Osteocyte (in vitro differentiated cells): Measurements from ENCODE around the gene UBE2D4. TPM values are rescaled to one million over a fixed set of nuclear protein-coding genes. Genes with fewer than 3 reads are reported as not detected.
"Not testable (repeated sequence)": the region's sequence is repeated elsewhere in the genome, so short reads cannot be mapped to it uniquely, and the experiment has no call there.

Experiments used
- DNase-seq: peaks from one replicate; pipeline ENCODE4 v3.0.0; 2021; ENCODE audit warnings: mixed read lengths; ENCODE audit not compliant: unreplicated experiment; ENCODE audit errors: extremely low spot score
- H3K27ac Mint-ChIP-seq: one replicate; pipeline ENCODE4 v1.8.0; 2021; ENCODE audit warnings: mild to moderate bottlenecking, mixed read lengths; ENCODE audit not compliant: unreplicated experiment
- H3K27me3 Mint-ChIP-seq: one replicate; pipeline ENCODE4 v1.8.0; 2021; ENCODE audit warnings: mixed read lengths; ENCODE audit not compliant: unreplicated experiment
- H3K36me3 Mint-ChIP-seq: one replicate; pipeline ENCODE4 v1.8.0; 2021; ENCODE audit warnings: mixed read lengths; ENCODE audit not compliant: unreplicated experiment
- H3K4me1 Mint-ChIP-seq: one replicate; pipeline ENCODE4 v1.8.0; 2021; ENCODE audit warnings: mixed read lengths; ENCODE audit not compliant: unreplicated experiment
- H3K4me3 Mint-ChIP-seq: one replicate; pipeline ENCODE4 v1.8.0; 2021; ENCODE audit warnings: mild to moderate bottlenecking, moderate library complexity, mixed read lengths; ENCODE audit not compliant: unreplicated experiment
- H3K9me3 Mint-ChIP-seq: one replicate; pipeline ENCODE4 v1.8.0; 2021; ENCODE audit warnings: mixed read lengths; ENCODE audit not compliant: unreplicated experiment
- total RNA-seq: library from RNA; stranded (reverse); gene quantifications from 2 replicates; pipeline ENCODE4 v1.2.1, GENCODE V29; 2021
- TF ChIP-seq, protein P1 (sequence below): fragments of 200-600 bp; sonication (generic); IDR thresholded peaks from 2 replicates; pipeline ENCODE4 v1.5.0; 2021; ENCODE audit warnings: antibody characterized with exemption, mild to moderate bottlenecking, moderate library complexity

UBE2D4 gene
- total RNA-seq, 1 donor from 2014 or later: 18.5 TPM

DNA sequence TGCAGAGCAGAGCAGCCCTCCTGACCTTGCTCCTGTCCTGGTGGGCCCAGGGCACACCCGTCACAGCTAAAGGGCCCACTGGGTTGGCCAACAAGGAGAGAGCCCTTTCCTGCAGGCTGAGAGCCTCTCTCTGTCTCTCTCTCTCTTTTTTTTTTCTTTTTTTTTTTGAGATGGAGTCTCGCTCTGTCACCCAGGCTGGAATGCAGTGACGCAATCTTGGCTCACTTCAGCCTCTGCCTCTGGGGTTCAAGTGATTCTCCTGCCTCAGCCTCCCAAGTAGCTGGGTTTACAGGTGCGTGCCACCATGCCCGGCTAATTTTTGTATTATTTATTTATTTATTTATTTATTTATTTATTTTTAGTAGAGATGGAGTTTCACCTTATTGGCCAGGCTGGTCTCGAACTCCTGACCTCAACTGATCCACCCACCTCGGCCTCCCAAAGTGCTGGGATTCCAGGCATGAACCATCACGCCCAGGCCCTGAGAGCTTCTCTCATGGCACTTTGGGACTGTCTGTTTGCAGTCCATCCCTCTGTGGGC, 47.9 kb downstream of the UBE2D4 start:
- not testable (repeated sequence) for H3K4me1 Mint-ChIP-seq, DNase-seq, H3K36me3 Mint-ChIP-seq, H3K4me3 Mint-ChIP-seq, H3K9me3 Mint-ChIP-seq, H3K27ac Mint-ChIP-seq, H3K27me3 Mint-ChIP-seq

DNA sequence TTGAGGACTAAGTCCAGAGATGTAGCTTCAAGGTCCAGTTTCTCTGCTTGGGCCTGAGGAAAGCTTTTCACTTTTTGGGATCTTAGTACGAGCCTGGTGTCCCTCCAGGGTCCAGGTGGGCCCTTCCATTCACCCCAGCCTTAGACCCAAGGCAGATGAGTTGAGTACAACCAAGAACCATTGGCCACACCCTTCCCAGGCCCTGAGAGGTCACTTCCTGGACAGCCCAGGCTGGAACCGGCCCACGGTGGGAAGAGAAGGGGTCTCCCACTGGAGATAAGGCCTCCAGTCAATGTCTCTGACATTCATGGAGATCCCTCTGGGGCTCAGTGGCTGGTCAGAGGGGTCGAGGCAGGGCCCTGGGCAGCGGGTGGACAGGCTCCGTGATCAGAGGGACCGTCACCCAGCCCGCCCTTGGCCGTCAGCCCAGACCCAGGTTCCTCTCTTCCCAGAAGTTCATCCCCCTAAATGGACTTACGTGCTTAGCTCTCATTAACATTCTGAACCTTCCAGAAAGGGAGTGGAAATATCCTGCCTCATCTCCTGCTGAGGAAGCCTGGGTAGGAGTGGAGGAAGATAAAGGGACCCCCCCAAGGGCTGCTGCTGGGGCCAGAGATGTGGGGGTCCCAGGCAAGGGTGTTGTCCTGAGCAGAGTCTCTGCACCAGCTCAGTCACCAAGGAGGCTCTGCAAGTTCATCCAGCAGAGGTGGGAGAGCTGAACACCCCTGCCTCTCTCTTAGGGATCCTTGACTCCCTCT, 48.7 kb downstream of the UBE2D4 start:
- not testable (repeated sequence) for H3K27me3 Mint-ChIP-seq, H3K27ac Mint-ChIP-seq, H3K9me3 Mint-ChIP-seq, H3K4me1 Mint-ChIP-seq, H3K36me3 Mint-ChIP-seq, H3K4me3 Mint-ChIP-seq, DNase-seq

DNA sequence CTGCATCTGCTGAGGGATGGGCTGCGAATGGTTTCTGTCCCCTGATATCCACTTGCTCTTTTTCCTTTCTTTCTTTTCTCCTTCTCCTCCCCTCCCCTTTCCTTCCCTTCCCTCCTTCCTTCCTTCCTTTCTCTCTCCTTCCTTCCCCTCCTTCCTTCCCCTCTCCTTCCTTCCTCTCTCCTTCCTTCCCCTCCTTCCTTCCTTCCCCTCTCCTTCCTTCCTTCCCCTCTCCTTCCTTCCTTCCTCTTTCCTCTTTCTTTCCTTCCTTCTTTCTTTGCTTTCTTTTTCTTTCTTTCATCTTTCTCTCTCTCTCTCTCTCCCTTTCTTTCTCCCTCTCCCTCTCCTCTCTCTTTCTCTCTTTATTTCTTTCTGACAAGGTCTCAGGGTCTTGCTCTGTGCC, 51.3 kb downstream of the UBE2D4 start:
- no peaks in the 10 kb centered on the region for H3K9me3 Mint-ChIP-seq
- H3K4me1 Mint-ChIP-seq: no peaks in the 10 kb centered on the region
- H3K36me3 Mint-ChIP-seq: peaks cover 3% of the 10 kb centered on the region
- H3K4me3 Mint-ChIP-seq: no peak overlapping the region
- DNase-seq: no peak
- TF ChIP-seq, protein P1, sequence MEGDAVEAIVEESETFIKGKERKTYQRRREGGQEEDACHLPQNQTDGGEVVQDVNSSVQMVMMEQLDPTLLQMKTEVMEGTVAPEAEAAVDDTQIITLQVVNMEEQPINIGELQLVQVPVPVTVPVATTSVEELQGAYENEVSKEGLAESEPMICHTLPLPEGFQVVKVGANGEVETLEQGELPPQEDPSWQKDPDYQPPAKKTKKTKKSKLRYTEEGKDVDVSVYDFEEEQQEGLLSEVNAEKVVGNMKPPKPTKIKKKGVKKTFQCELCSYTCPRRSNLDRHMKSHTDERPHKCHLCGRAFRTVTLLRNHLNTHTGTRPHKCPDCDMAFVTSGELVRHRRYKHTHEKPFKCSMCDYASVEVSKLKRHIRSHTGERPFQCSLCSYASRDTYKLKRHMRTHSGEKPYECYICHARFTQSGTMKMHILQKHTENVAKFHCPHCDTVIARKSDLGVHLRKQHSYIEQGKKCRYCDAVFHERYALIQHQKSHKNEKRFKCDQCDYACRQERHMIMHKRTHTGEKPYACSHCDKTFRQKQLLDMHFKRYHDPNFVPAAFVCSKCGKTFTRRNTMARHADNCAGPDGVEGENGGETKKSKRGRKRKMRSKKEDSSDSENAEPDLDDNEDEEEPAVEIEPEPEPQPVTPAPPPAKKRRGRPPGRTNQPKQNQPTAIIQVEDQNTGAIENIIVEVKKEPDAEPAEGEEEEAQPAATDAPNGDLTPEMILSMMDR: no peak
- H3K27ac Mint-ChIP-seq: no peak overlapping the region
- no peaks in the 10 kb centered on the region for H3K27me3 Mint-ChIP-seq

DNA sequence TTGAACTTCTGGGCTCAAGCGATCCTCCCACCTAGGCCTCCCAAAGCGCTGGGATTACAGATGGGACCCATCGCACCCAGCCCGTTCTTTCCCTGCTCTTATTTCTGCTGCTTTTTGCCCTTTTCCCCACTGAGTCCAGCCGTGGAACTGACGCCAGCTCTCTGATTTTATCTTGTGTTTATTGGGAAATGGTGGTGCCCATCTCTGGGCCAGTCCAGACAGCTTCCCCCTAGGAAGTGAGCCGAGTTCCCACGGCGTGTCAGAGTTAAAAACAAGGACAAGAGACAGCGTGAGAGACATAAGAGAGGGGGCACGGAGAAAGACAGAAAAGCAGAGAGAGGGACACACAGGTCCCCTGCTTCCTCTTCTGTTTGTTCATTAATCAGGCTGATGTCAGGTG, 51.9 kb downstream of the UBE2D4 start:
- DNase-seq, H3K27me3 Mint-ChIP-seq, H3K4me3 Mint-ChIP-seq, H3K36me3 Mint-ChIP-seq, H3K9me3 Mint-ChIP-seq, H3K27ac Mint-ChIP-seq, H3K4me1 Mint-ChIP-seq: not testable (repeated sequence)

DNA sequence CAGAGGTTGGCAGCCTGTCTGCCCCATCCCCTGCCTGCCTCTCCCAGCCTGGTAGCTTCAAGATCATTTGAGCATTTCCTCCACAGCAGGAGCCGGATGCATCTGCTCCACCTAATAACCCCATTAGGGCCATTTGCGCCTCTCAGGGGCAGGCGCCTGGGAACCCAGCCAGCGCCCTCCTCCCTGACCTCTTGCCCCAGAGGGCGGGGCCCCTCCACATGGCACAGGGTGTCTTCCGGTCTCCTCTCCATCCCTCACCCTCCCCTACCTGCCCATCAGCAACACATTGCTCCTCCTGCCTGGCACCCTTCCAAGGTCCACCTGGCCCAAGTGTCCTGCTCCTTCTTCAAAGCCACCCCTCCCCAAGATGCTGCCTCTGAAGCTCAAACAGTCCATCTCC, 56.6 kb downstream of the UBE2D4 start:
- DNase-seq, H3K4me3 Mint-ChIP-seq, H3K4me1 Mint-ChIP-seq, H3K27me3 Mint-ChIP-seq, H3K36me3 Mint-ChIP-seq, H3K27ac Mint-ChIP-seq, H3K9me3 Mint-ChIP-seq: not testable (repeated sequence)

DNA sequence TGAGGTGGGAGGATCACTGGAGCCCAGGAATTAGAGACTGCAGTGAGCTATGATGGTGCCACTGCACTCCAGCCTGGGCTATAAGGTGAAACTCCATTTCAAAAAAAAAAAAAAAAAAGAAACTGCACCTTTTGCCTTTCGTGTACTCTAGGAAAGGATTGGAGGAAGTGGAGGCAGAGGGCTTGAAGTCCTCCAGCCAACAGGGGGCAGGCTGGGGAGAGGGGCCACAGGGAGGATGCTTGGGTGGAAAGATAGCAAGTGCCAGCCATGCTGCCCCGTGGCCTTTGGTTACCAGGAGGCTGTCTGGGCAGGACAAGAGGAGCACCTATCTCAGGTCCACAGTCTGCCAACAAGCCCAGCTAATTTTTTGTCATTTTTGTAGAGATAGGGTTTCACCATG, 57.5 kb downstream of the UBE2D4 start:
- not testable (repeated sequence) for DNase-seq, H3K27me3 Mint-ChIP-seq, H3K27ac Mint-ChIP-seq

DNA sequence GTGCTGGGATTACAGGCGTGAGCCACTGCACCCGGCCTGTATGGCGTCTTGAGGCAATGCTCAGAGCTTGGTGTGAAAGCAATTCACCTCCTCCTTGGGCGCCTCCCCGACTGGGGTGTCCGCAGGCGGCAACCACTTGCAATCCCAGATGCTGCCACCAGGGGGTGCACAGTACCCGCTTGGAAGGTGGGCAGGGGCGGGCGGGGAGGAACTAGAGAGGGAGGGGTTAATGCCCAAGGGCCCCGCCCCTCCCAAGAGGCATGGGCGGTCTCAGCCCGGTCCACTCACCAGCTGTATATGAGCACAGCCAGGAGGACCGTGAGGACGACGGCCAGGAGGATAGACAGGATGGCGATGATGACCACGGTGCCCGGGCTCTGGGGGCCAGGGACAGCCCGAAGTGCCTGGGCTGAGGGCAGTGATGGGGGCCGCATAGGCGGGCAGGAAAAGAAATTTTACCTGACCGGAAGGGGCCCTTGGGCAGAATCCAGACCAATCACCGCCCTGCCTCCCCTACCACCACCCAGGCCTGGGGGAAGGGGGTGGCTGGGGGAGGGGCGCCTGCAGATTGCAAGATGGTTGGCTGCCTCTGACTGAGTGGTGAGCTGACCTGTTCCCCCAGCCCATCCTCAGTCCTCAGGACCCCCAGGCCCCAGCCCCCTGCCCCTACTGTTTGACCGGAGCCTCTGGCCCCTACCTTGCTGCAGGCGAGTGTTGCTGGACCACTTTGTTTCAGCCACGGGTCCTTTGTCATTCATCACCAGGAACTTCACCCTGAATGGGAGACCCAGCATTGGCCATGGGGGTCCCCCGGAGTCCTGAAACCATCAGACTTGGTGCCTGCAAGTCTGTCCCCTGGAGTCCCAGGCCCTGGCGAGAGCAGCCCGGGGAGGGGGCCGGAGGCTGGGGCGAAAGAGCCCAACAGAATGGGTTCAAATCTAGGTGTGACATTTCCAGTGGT, 59.9 kb downstream of the UBE2D4 start:
- H3K36me3 Mint-ChIP-seq, H3K27ac Mint-ChIP-seq, H3K4me1 Mint-ChIP-seq, H3K9me3 Mint-ChIP-seq, H3K27me3 Mint-ChIP-seq: not testable (repeated sequence)
- peak overlapping the region; percentile 29 for H3K4me3 Mint-ChIP-seq
- DNase-seq: peak; percentile 89
- TF ChIP-seq, protein P1: peak; percentile 69

More for the DNA sequence above, 57.5 kb downstream of the UBE2D4 start:
- H3K4me1 Mint-ChIP-seq, H3K4me3 Mint-ChIP-seq, H3K9me3 Mint-ChIP-seq, H3K36me3 Mint-ChIP-seq: not testable (repeated sequence)

DNA sequence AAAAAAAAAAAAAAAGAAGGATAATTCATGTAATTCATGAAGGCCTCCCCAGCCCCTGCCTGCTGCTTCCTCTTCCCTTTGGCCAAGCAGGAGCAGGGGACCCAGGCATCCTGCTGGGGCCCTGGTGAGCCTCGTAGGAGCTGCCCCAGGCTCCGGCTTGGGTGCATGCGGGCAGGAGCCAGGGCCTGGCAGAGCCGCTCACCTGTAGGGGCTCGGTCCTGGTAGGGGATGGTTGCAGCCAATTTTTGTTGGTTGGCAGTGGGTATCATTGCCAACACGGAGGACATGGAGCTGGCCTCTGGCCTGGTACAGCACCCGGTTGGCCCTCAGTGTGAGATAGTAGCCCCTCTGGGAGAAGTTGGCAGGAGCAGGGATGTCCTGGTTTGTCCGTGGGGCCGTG, 61.2 kb downstream of the UBE2D4 start:
- DNase-seq, H3K27me3 Mint-ChIP-seq, H3K27ac Mint-ChIP-seq, H3K4me1 Mint-ChIP-seq, H3K9me3 Mint-ChIP-seq, H3K36me3 Mint-ChIP-seq, H3K4me3 Mint-ChIP-seq: not testable (repeated sequence)

DNA sequence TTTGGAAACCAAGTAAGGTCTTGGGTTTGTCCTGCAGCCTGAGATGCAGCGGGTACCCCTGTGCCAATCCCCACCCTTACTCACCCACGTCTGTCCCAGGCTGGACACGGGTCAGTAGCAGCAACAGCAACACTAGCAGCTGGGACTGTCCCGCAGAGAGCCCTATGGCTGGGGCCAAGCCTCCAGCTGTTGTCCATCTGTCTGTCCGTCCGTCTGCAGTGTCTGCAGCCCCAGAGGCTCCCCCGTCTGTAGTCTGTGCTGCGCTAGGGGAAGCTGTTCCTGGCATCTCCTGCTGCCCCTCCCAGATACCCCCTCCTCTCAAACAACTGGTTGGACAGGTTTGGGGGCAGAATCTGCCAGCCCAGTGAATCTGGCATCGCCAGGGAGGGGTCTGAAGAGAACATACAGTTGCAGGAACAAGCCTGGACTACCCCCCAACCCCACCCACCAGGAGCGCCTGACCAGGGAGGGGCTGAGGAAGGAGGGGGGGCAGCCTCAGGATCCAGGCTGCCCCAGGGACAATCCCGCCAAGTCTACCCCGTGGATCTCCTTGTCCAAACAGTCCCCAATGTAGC, 63.9 kb downstream of the UBE2D4 start:
- not testable (repeated sequence) for H3K4me3 Mint-ChIP-seq, H3K4me1 Mint-ChIP-seq, H3K27ac Mint-ChIP-seq, H3K36me3 Mint-ChIP-seq, DNase-seq, H3K9me3 Mint-ChIP-seq, H3K27me3 Mint-ChIP-seq

DNA sequence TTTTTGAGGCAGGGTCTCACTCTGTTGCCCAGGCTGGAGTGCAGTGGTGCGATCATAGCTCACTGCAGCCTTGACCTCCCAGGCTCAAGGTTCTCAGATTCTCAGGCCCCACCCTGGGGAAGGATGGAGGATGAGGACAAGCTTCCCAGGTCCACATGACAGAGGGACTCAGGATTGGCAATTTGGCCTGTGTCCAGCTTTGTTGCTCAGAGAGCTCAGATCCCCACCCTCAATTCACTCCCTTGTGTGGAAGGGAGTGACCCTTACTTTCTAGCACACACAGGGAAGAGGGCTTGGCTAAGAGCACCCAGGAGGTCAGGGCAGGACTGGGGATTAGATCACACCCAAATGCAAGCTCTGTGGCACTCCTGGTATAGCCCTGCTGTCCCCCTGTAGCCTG, 64.6 kb downstream of the UBE2D4 start:
- H3K27ac Mint-ChIP-seq, H3K27me3 Mint-ChIP-seq, H3K4me1 Mint-ChIP-seq, DNase-seq, H3K9me3 Mint-ChIP-seq, H3K36me3 Mint-ChIP-seq, H3K4me3 Mint-ChIP-seq: not testable (repeated sequence)
